Tibial nerve (tissue), 4 donors: ENCODE data around the gene CXCL12. TPM values are rescaled to one million over a fixed set of nuclear protein-coding genes. Genes with fewer than 3 reads are reported as not detected.

Source experiments
- DNase-seq, 2 donors: peaks; one replicate each; pipeline ENCODE4 v3.0.0-alpha.2; 2019; ENCODE audit warnings: low spot score in 2 of 2
- H3K27ac ChIP-seq, 4 donors: fragments of 200-600 bp; sonication (generic) in 3 of 4; one replicate each; pipeline ENCODE4 v1.5.1; 2017 to 2019; ENCODE audit warnings: mild to moderate bottlenecking in 1 of 4
- H3K27me3 ChIP-seq, 2 donors: fragments of 200-600 bp; sonication (generic) in 1 of 2; one replicate each; pipeline versions ENCODE4 v1.5.1 to v1.6.0; 2017 to 2019
- H3K36me3 ChIP-seq, 3 donors: fragments of 200-600 bp; sonication (generic); one replicate each; pipeline ENCODE4 v1.5.1; 2018 to 2019
- H3K4me1 ChIP-seq, 4 donors: fragments of 200-600 bp; sonication (generic) in 3 of 4; one replicate each; pipeline ENCODE4 v1.5.1; 2017 to 2019
- H3K4me3 ChIP-seq, 4 donors: fragments of 200-600 bp; sonication (generic) in 3 of 4; one replicate each; pipeline ENCODE4 v1.5.1; 2017 to 2019; ENCODE audit warnings: mild to moderate bottlenecking in 1 of 4, moderate library complexity in 1 of 4
- H3K9me3 ChIP-seq, 4 donors: fragments of 200-600 bp; sonication (generic) in 3 of 4; one replicate each; pipeline ENCODE4 v1.5.1; 2017 to 2019
- EP300 ChIP-seq, 2 donors: sonication (generic); formaldehyde crosslinking; IDR thresholded peaks; one replicate each; pipeline ENCODE4 v1.6.1; 2017; ENCODE audit warnings: antibody characterized with exemption in 2 of 2, mild to moderate bottlenecking in 1 of 2
- POLR2A ChIP-seq, 2 donors: fragments of 450-650 bp; IDR thresholded peaks; one replicate each; pipeline ENCODE4 v1.6.1; 2017; ENCODE audit warnings: antibody characterized with exemption in 2 of 2, mild to moderate bottlenecking in 2 of 2, moderate library complexity in 2 of 2
- WGBS, 2 donors: methylation state at CpG; one replicate each; pipeline ENCODE4 v1.1.5; 2018; 5-methylcytosine and 5-hydroxymethylcytosine counted together
- total RNA-seq, 4 donors: library from RNA; depleted of rRNA; stranded (reverse); fragments of >200 nt; gene quantifications; one replicate each; pipeline ENCODE4 v1.1.0, GENCODE V29; 2016
- TF ChIP-seq, protein P1 (sequence below), 5 experiments: fragments of 200-600 bp in 3 of 5; fragments of 450-650 bp in 2 of 5; sonication (generic) in 3 of 5; IDR thresholded peaks; one replicate each; pipeline ENCODE4 v1.5.1; 2016 to 2019; ENCODE audit warnings: antibody characterized with exemption in 5 of 5, mild to moderate bottlenecking in 3 of 5, moderate library complexity in 2 of 5

Gene CXCL12
- total RNA-seq, 4 donors from 2014 or later, result 35.0 to 119 (median 86.4) TPM

DNA sequence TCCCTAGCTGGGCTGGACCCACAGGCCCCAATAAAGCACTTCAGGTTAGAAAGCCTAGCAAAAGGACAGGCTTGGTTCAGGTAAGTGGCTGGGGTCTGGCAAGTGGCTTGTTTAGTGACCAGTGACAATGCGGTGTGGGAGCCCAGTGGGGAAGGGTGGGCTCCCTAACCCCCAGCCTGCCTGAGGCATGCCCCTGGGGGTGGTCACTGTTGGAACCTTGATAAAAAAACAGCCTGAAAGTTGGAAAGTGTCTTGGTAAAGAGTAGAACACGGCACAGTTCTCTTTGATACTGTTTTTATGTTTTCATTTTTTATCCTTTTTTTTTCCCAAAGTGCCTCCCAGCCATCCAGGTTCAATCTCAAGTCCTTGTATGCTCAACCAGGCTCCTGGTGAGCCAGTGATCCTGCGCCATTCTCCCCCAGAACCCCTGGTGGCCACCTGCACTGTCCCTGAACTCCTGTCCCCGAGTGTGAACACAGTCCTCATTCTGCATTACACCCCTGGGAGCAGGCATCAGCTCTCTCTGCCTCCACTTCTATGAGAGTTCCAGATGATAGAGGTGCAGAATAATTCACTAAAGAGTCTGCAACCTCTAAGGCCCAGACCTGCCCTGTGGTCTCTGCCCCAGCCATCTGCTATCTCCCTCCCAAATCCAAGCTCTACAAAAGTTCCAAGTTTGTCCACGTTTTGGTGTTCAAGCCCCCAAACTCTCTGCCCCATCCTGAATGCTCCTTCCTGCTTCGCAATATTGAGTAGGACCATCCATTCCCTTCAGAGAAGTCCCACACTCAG, 15.0 kb upstream of the CXCL12 start:
- no peaks in the 10 kb centered on the region for H3K27me3 ChIP-seq
- no peaks in the 10 kb centered on the region for H3K36me3 ChIP-seq
- H3K4me1 ChIP-seq, result peaks cover 0 to 9% (median 0%) of the 10 kb centered on the region in 4 donors
- H3K4me3 ChIP-seq, result no peak overlapping the region
- no peak for DNase-seq
- 72 to 73% methylated on average over 6 of the region's 6 CpGs for WGBS, 2 donors
- H3K9me3 ChIP-seq, result peaks cover 0 to under 1% (median 0%) of the 10 kb centered on the region in 4 donors
- TF ChIP-seq EP300 (IDR thresholded peaks at IDR 0.05) (no peak), POLR2A (IDR thresholded peaks at IDR 0.05) (no peak)
- TF ChIP-seq, protein P1, sequence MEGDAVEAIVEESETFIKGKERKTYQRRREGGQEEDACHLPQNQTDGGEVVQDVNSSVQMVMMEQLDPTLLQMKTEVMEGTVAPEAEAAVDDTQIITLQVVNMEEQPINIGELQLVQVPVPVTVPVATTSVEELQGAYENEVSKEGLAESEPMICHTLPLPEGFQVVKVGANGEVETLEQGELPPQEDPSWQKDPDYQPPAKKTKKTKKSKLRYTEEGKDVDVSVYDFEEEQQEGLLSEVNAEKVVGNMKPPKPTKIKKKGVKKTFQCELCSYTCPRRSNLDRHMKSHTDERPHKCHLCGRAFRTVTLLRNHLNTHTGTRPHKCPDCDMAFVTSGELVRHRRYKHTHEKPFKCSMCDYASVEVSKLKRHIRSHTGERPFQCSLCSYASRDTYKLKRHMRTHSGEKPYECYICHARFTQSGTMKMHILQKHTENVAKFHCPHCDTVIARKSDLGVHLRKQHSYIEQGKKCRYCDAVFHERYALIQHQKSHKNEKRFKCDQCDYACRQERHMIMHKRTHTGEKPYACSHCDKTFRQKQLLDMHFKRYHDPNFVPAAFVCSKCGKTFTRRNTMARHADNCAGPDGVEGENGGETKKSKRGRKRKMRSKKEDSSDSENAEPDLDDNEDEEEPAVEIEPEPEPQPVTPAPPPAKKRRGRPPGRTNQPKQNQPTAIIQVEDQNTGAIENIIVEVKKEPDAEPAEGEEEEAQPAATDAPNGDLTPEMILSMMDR (IDR thresholded peaks at IDR 0.05), result no peak
- no peak overlapping the region for H3K27ac ChIP-seq

DNA sequence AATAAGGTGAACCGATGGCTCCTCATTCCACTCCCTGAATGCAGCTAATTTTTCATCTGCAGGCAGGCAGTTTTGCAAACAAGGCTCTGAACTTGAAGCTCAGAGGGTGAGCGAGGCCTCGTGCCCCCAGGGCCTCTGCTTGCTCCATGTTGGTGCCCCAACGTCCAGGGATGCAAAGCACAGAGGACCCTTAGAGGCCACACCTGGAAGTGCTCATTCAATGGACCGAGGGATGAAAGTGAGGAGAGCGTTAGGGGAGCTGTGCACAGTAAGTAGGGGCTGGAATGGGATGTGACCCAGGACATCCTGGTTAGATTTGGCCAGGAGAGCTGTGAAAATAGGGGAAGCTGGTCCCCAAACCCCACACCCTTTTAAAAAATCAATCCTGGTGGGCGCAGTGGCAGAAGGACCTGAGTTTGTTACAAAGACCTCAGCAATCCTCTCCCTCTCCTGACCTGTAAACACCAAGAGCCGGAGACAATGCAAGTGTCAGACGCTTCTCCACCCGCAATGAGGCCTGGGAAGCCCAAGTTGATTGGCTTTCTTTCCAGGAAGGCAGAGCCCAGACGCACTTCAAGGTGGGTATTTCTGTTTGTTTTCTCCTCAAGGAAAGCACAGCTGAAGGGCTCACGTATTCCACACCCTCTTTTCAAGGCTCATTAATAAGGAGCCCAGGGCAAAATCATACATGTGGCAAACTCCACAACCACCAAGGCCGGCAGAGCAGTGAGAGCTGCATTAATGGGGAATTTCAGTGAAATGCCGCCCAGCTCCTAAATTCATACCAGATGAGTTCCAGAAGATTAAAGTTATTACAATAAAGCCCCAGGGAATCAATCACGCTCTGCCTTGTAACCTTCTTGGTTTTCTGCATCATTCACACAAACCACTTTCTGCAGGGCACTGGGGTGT, 14.1 kb upstream of the CXCL12 start:
- no peaks in the 10 kb centered on the region for H3K27me3 ChIP-seq
- no peak overlapping the region for H3K27ac ChIP-seq
- H3K4me1 ChIP-seq, result peaks cover 0 to 9% (median 0%) of the 10 kb centered on the region in 4 donors
- H3K36me3 ChIP-seq, result no peaks in the 10 kb centered on the region
- H3K4me3 ChIP-seq, result no peak overlapping the region
- no peak for DNase-seq
- no peaks in the 10 kb centered on the region for H3K9me3 ChIP-seq
- WGBS, 2 donors, result 74 to 77% methylated on average over 14 to 15 of the region's 15 CpGs
- TF ChIP-seq, protein P1 (IDR thresholded peaks at IDR 0.05), result no peak
- TF ChIP-seq POLR2A (IDR thresholded peaks at IDR 0.05), result no peak
- TF ChIP-seq EP300 (IDR thresholded peaks at IDR 0.05), result no peak

DNA sequence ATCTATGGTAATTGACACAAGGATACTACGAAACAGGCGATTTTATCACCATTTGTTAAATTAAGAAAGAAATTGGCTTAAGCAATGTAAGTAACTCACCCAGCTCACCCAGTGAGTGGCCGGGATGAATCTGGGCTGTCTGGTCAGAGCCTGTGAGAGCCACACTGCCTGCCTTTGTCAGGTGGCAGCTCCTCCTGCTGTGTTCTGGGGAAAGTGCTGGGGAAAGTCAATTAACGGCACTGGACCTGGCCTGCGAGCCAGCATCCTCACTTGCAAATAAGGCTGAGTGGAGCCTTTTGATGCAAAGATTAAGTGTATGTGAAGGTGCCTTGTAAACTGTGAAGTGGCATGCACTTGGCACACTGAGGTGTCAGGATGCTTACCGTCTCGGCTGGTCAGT, 13.4 kb upstream of the CXCL12 start:
- no peak overlapping the region for H3K4me3 ChIP-seq
- 72 to 80% methylated on average over 7 of the region's 7 CpGs for WGBS, 2 donors
- no peaks in the 10 kb centered on the region for H3K9me3 ChIP-seq
- DNase-seq, result no peak
- H3K4me1 ChIP-seq, result peaks cover 0 to 9% (median 0%) of the 10 kb centered on the region in 4 donors
- H3K27ac ChIP-seq, result no peak overlapping the region
- no peaks in the 10 kb centered on the region for H3K27me3 ChIP-seq
- TF ChIP-seq POLR2A (IDR thresholded peaks at IDR 0.05) (no peak), EP300 (IDR thresholded peaks at IDR 0.05) (no peak)
- TF ChIP-seq, protein P1 (IDR thresholded peaks at IDR 0.05), result no peak
- no peaks in the 10 kb centered on the region for H3K36me3 ChIP-seq

DNA sequence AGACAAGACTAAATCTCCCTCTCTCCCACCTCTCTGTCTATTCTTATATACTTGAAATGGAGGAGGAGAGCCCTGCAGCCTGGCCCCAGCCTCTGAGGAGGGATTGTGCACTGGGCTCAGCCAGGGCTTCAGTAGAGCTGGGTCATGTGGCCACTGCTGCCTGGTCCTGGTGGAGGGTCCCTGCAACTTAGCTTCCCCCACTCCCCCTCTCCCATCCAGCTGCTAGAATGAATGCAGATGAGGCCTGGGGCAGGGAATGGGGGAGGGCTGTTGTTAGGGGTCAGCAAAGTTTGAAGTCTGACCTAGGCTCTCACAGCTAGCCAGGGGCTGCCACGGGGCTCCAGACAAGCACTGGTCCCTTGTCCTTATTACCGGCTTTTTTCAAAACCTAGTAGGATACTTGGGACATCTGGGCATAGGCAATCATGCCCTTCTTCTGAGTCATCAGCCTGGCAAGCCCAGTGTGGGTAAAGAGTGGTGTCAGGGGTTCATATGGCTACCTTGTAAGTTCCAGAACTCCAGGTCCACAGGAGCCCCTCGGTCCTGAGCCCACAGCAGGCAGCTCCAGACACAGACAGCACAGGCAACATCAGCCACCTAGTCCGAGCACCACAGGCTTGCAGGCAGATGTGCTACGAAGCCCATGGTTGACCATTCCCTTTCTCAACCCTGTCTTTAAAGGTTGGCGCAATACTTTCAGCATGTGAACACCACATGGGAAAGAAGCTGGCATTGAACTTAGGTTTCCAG, 12.8 kb upstream of the CXCL12 start:
- Histone ChIP-seq H3K36me3 (no peaks in the 10 kb centered on the region), H3K4me1 (peaks cover 0 to 9% (median 0%) of the 10 kb centered on the region in 4 donors), H3K9me3 (no peaks in the 10 kb centered on the region), H3K27ac (no peak overlapping the region), H3K27me3 (no peaks in the 10 kb centered on the region), H3K4me3 (no peak overlapping the region)
- 79 to 88% methylated on average over 6 of the region's 6 CpGs for WGBS, 2 donors
- TF ChIP-seq POLR2A (IDR thresholded peaks at IDR 0.05), result no peak
- no peak for TF ChIP-seq EP300 (IDR thresholded peaks at IDR 0.05)
- TF ChIP-seq, protein P1 (IDR thresholded peaks at IDR 0.05), result no peak
- DNase-seq, result no peak
